Transverse colon (tissue), 4 donors: ENCODE data around the gene DCTD. TPM values are rescaled to one million over a fixed set of nuclear protein-coding genes. Genes with fewer than 3 reads are reported as not detected.

ENCODE experiments used
- DNase-seq: peaks from one replicate; pipeline ENCODE4 v3.0.0-alpha.2; 2019
- H3K27ac ChIP-seq, 4 donors: fragments of 200-600 bp; sonication (generic); 2 replicates each; pipeline ENCODE4 v1.5.1; 2016 to 2018; ENCODE audit warnings: inconsistent platforms in 4 of 4
- H3K27me3 ChIP-seq: fragments of 200-600 bp; sonication (generic); 2 replicates; pipeline ENCODE4 v1.5.1; 2017; ENCODE audit warnings: inconsistent platforms
- H3K36me3 ChIP-seq, 4 donors: fragments of 200-600 bp; sonication (generic); 2 replicates each; pipeline ENCODE4 v1.5.1; 2017 to 2019; ENCODE audit warnings: inconsistent platforms in 4 of 4
- H3K4me1 ChIP-seq, 4 donors: fragments of 200-600 bp; sonication (generic); 2 replicates each; pipeline ENCODE4 v1.5.1; 2017 to 2020; ENCODE audit warnings: inconsistent platforms in 4 of 4
- H3K4me3 ChIP-seq, 4 donors: fragments of 200-600 bp; sonication (generic); 1 replicate in 1 of 4; 2 replicates in 3 of 4; pipeline versions ENCODE4 v1.5.1 to v1.6.1; 2017 to 2019; ENCODE audit warnings: inconsistent platforms in 4 of 4
- H3K9me3 ChIP-seq, 2 donors: fragments of 200-600 bp; sonication (generic); 2 replicates each; pipeline ENCODE4 v1.5.1; 2017 to 2019; ENCODE audit warnings: inconsistent platforms in 2 of 2
- EP300 ChIP-seq: sonication (generic); formaldehyde crosslinking; IDR thresholded peaks from one replicate; pipeline ENCODE4 v1.6.1; 2017; ENCODE audit warnings: antibody characterized with exemption, low read depth
- POLR2A ChIP-seq: fragments of 450-650 bp; IDR thresholded peaks from one replicate; pipeline ENCODE4 v1.6.1; 2016; ENCODE audit warnings: antibody characterized with exemption, mild to moderate bottlenecking, moderate library complexity
- POLR2AphosphoS5 ChIP-seq, 3 donors: sonication (generic); formaldehyde crosslinking; IDR thresholded peaks; one replicate each; pipeline ENCODE4 v1.6.1; 2016; ENCODE audit warnings: antibody characterized with exemption in 3 of 3
- WGBS, 2 donors: methylation state at CpG; one replicate each; pipeline ENCODE4 v1.1.5; 2018; ENCODE audit warnings: low coverage in 1 of 2; 5-methylcytosine and 5-hydroxymethylcytosine counted together
- in situ Hi-C, 4 donors: fragments of 200-750 bp; cut with MboI; loops; one replicate each; pipeline versions ENCODE4 v1.15.0 to v1.15.1; 2017; ENCODE audit warnings: low sequenced_read_pairs in 3 of 4, low pct_ligation_motif_present in 1 of 4, low pct_unique_long_range_greater_than_20kb in 1 of 4
- intact Hi-C: fragments of 100-400 bp; cut with DNase I; formaldehyde crosslinking; loops from one replicate; pipeline ENCODE4 v1.15.1; 2023; ENCODE audit warnings: low total_unique reads
- total RNA-seq, 4 donors: library from RNA; depleted of rRNA; stranded (reverse); fragments of >200 nt; gene quantifications; one replicate each; pipeline ENCODE4 v1.1.0, GENCODE V29; 2016
- TF ChIP-seq, protein P1 (sequence below), 5 experiments: fragments of 200-600 bp in 3 of 5; fragments of 450-650 bp in 2 of 5; sonication (generic) in 3 of 5; IDR thresholded peaks; 1 replicate in 2 of 5; 2 replicates in 3 of 5; pipeline ENCODE4 v1.5.1; 2016 to 2017; ENCODE audit warnings: antibody characterized with exemption in 5 of 5, inconsistent platforms in 3 of 5, mild to moderate bottlenecking in 2 of 5, moderate library complexity in 1 of 5

Gene DCTD
- total RNA-seq, 4 donors from 2014 or later = 3.4 to 35.9 (median 24.9) TPM

DNA sequence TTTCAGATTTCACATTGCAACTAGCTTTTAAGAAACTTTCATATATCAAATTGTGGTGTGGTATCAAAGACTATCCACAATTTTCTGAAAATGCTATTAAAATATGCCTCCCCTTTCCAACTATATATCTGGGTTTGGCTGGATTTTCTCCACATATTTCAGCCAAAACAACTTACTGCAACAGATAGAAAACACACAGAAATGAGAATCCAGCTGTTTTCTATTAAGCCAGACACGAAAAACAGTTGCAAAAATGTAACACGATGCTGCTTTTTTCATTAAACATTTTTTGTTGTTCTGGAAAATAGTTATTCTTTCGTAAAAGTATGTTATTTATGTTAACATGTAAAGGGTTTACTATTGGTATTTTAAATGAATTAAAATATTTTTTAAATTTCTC lies 33.1 kb downstream of the DCTD start:
- Histone ChIP-seq H3K27me3 (no peaks in the 10 kb centered on the region), H3K4me1 (no peaks in the 10 kb centered on the region), H3K27ac (no peak overlapping the region), H3K36me3 (peaks cover 0 to 19% (median 0%) of the 10 kb centered on the region in 4 donors), H3K9me3 (peaks cover 0 to 6% of the 10 kb centered on the region in 2 donors), H3K4me3 (no peak overlapping the region)
- no peak for DNase-seq
- 87 to 97% methylated on average over 3 of the region's 3 CpGs for WGBS, 2 donors
- in situ Hi-C loops (no loop called here), intact Hi-C loops (no loop called here)
- TF ChIP-seq, protein P1, sequence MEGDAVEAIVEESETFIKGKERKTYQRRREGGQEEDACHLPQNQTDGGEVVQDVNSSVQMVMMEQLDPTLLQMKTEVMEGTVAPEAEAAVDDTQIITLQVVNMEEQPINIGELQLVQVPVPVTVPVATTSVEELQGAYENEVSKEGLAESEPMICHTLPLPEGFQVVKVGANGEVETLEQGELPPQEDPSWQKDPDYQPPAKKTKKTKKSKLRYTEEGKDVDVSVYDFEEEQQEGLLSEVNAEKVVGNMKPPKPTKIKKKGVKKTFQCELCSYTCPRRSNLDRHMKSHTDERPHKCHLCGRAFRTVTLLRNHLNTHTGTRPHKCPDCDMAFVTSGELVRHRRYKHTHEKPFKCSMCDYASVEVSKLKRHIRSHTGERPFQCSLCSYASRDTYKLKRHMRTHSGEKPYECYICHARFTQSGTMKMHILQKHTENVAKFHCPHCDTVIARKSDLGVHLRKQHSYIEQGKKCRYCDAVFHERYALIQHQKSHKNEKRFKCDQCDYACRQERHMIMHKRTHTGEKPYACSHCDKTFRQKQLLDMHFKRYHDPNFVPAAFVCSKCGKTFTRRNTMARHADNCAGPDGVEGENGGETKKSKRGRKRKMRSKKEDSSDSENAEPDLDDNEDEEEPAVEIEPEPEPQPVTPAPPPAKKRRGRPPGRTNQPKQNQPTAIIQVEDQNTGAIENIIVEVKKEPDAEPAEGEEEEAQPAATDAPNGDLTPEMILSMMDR (IDR thresholded peaks at IDR 0.05) = no peak
- TF ChIP-seq POLR2A (no peak), EP300 (no peak), POLR2AphosphoS5 (IDR thresholded peaks at IDR 0.05) (no peak)

DNA sequence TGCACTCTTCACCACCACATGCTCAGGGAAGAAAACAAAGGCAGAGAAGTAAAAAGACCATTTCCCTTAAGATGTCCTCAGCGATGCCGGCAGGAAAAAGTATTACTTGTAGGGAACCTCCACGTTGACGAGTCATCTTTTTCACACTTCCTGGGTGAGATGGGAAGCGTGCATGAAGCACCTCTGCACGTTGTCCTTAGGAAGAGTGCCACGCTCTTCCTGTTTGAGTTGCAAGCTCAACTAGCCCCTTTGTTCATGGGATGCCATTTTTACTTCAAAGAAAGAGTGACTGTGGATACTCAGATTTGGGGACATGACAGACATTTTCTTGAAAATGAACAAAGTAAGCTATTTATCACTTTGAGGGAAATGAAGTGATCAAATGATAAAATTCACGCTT lies 33.8 kb downstream of the DCTD start:
- Histone ChIP-seq H3K4me1 (no peaks in the 10 kb centered on the region), H3K9me3 (peaks cover 0 to 6% of the 10 kb centered on the region in 2 donors), H3K4me3 (no peak overlapping the region), H3K36me3 (peaks cover 0 to 12% (median 0%) of the 10 kb centered on the region in 4 donors), H3K27ac (no peak overlapping the region), H3K27me3 (no peaks in the 10 kb centered on the region)
- 97 to 98% methylated on average over 5 to 8 of the region's 8 CpGs for WGBS, 2 donors
- intact Hi-C loops = no loop called here
- in situ Hi-C loops = no loop called here
- TF ChIP-seq EP300 (no peak), POLR2A (no peak), POLR2AphosphoS5 (IDR thresholded peaks at IDR 0.05) (no peak)
- TF ChIP-seq, protein P1 (IDR thresholded peaks at IDR 0.05) = no peak
- no peak for DNase-seq

DNA sequence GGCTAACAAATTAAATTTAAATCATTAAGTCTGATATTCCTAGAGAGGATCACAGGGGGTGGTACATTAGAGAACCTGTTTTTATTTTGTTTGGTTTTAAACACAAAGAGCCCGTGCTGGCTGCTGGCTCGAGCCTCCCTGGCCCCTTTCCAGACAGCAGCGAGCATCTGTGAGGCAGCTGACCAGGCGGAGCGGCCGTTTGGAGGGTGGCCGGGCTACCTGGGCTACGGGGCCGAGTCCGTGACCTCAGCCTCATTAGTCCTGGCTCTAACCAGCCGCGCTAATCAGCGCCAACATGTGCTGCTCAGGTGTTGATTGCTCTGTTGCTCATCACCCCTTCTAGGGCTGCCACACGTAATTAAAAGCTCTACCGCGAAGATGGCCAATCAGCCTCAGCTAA lies 35.3 kb downstream of the DCTD start:
- no peak for DNase-seq
- no peak overlapping the region for H3K4me3 ChIP-seq
- intact Hi-C loops (no loop called here), in situ Hi-C loops (no loop called here)
- no peak overlapping the region for H3K27ac ChIP-seq
- WGBS, 2 donors = 79 to 85% methylated on average over 10 to 16 of the region's 16 CpGs
- TF ChIP-seq POLR2AphosphoS5 (IDR thresholded peaks at IDR 0.05) = no peak
- TF ChIP-seq, protein P1 (IDR thresholded peaks at IDR 0.05) = no peak
- TF ChIP-seq EP300 = no peak
- TF ChIP-seq POLR2A = no peak
- no peaks in the 10 kb centered on the region for H3K4me1 ChIP-seq
- H3K36me3 ChIP-seq = peaks cover 0 to 10% (median 0%) of the 10 kb centered on the region in 4 donors
- no peaks in the 10 kb centered on the region for H3K27me3 ChIP-seq
- H3K9me3 ChIP-seq = peaks cover 0 to 6% of the 10 kb centered on the region in 2 donors

DNA sequence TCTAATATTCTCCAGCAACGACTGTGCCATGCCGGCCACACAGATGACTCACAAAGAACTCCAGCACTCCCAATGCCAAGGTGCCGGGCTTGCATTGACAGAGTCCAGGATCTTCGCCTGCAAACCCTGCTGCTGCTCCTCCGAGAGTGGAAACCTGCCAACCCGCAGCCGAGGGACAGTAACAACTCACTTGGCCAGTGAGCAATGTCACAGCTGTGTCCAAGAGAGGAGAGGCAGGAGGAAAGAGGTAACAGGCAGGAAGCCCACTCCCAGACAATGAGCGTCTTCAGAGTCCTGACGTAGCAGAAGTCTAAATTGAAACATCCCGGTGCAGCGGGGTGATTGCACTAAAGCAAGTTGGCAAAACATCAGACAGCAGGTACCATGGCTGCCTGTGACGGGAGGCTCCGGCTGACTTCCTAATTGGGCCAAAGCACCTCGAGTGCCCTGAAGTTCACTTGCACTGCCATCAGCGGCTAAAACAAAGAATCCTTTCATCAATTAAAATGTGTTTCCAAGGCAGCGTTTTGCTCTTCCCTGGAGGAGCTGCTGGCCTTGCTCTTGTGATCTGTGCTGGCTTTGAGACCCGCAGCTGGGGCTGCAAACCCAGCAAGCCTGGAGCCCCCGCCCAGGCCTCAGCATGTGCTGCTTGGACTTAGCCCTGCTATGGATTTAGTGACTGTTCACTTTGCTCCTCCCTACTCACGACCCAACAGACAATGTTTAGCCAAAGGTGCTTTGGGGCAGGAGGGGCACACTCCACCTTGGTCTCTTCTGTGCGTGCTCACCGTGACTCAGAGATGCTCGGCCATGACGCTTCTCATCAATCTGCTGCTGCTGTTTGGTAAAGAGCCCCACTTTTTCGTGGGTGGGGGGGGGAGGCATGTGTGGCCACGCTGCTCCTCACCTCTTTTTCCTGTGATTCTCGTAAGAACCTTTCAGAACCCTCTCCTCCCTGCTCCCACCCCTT lies 36.5 kb downstream of the DCTD start:
- Histone ChIP-seq H3K4me3 (peak overlapping the region in 1 of 4 donors; percentile 4), H3K27ac (peak overlapping the region in 1 of 4 donors; percentile 23), H3K9me3 (peaks cover 0 to 6% of the 10 kb centered on the region in 2 donors), H3K4me1 (no peaks in the 10 kb centered on the region), H3K36me3 (peaks cover 0 to 10% (median 0%) of the 10 kb centered on the region in 4 donors), H3K27me3 (no peaks in the 10 kb centered on the region)
- intact Hi-C loops (no loop called here), in situ Hi-C loops (no loop called here)
- 76 to 85% methylated on average over 12 to 26 of the region's 26 CpGs for WGBS, 2 donors
- DNase-seq = peak; percentile 10
- TF ChIP-seq EP300 = no peak
- TF ChIP-seq, protein P1 (IDR thresholded peaks at IDR 0.05) = no peak
